Measurements from ENCODE around the gene DGLUCY.
"Not testable (repeated sequence)": the region's sequence is repeated elsewhere in the genome, so short reads cannot be mapped to it uniquely, and the experiment has no call there.

Gene DGLUCY

GRCh38 chr14:91113829-91114078 is at the start of gene DGLUCY:
Gene DGLUCY, plus strand, starts transcription at chr14:91114073. Its CDS starts 46,222 bp downstream, at chr14:91160295.
- peak; percentile 67 to 69 for DNase-seq (ENCODE audit: low read depth in 2 of 2)

GRCh38 chr14:91065266-91065665 is 48.6 kb upstream of the DGLUCY start:
- no peak for DNase-seq (ENCODE audit: low read depth in 2 of 2)

- DNase-seq (ENCODE audit: low read depth in 2 of 2) = peak; percentile 10 to 14
Measured at GRCh38 chr14:91067186-91067585, 46.7 kb upstream of the DGLUCY start.

GRCh38 chr14:91068642-91069041 is 45.2 kb upstream of the DGLUCY start:
- DNase-seq (ENCODE audit: low read depth in 2 of 2) = no peak

GRCh38 chr14:91070572-91070971 is 43.3 kb upstream of the DGLUCY start:
- no peak for DNase-seq (ENCODE audit: low read depth in 2 of 2)

- no peak for DNase-seq (ENCODE audit: low read depth in 2 of 2)
Measured at GRCh38 chr14:91075553-91075952, 38.3 kb upstream of the DGLUCY start.

- peak; percentile 36 to 53 for DNase-seq (ENCODE audit: low read depth in 2 of 2)
Measured at GRCh38 chr14:91078095-91078737, 35.7 kb upstream of the DGLUCY start.

GRCh38 chr14:91080071-91080470 is 33.8 kb upstream of the DGLUCY start:
- DNase-seq (ENCODE audit: low read depth in 2 of 2) = no peak

GRCh38 chr14:91082282-91082681 is 31.6 kb upstream of the DGLUCY start:
- no peak for DNase-seq (ENCODE audit: low read depth in 2 of 2)

GRCh38 chr14:91084516-91084915 is 29.4 kb upstream of the DGLUCY start:
- no peak for DNase-seq (ENCODE audit: low read depth in 2 of 2)

GRCh38 chr14:91087470-91087869 is 26.4 kb upstream of the DGLUCY start:
- DNase-seq (ENCODE audit: low read depth in 2 of 2) = not testable (repeated sequence)

- DNase-seq (ENCODE audit: low read depth in 2 of 2) = no peak
Measured at GRCh38 chr14:91088585-91089235, 25.2 kb upstream of the DGLUCY start.

GRCh38 chr14:91089958-91090535 is 23.8 kb upstream of the DGLUCY start:
- DNase-seq (ENCODE audit: low read depth in 2 of 2) = no peak

- DNase-seq (ENCODE audit: low read depth in 2 of 2) = no peak
Measured at GRCh38 chr14:91090743-91091142, 23.1 kb upstream of the DGLUCY start.

- no peak for DNase-seq (ENCODE audit: low read depth in 2 of 2)
Measured at GRCh38 chr14:91092073-91092472, 21.8 kb upstream of the DGLUCY start.

GRCh38 chr14:91093743-91094472 is 20.0 kb upstream of the DGLUCY start:
- DNase-seq (ENCODE audit: low read depth in 2 of 2) = not testable (repeated sequence)

GRCh38 chr14:91094772-91095171 is 19.1 kb upstream of the DGLUCY start:
- DNase-seq (ENCODE audit: low read depth in 2 of 2) = no peak

GRCh38 chr14:91095178-91095577 is 18.7 kb upstream of the DGLUCY start:
- no peak for DNase-seq (ENCODE audit: low read depth in 2 of 2)

- DNase-seq (ENCODE audit: low read depth in 2 of 2) = not testable (repeated sequence)
Measured at GRCh38 chr14:91097657-91098056, 16.2 kb upstream of the DGLUCY start.

- DNase-seq (ENCODE audit: low read depth in 2 of 2) = no peak
Measured at GRCh38 chr14:91098591-91098990, 15.3 kb upstream of the DGLUCY start.

- DNase-seq (ENCODE audit: low read depth in 2 of 2) = no peak
Measured at GRCh38 chr14:91100102-91100501, 13.8 kb upstream of the DGLUCY start.

- no peak for DNase-seq (ENCODE audit: low read depth in 2 of 2)
Measured at GRCh38 chr14:91103116-91103515, 10.8 kb upstream of the DGLUCY start.

Data from stimulated activated CD8-positive, alpha-beta memory T cell treated with anti-CD3 and anti-CD28 coated beads, Interleukin-15, amount 100 ng/mL, for 48 hours (primary cell).